DMS 273 (cell line): ENCODE data around the gene PODXL2.

Experiments used
- DNase-seq: peaks from one replicate; lab custom pipeline; 2025; ENCODE audit not compliant: unreplicated experiment; lab: John Stamatoyannopoulos, UW

The PODXL2 gene

DNA sequence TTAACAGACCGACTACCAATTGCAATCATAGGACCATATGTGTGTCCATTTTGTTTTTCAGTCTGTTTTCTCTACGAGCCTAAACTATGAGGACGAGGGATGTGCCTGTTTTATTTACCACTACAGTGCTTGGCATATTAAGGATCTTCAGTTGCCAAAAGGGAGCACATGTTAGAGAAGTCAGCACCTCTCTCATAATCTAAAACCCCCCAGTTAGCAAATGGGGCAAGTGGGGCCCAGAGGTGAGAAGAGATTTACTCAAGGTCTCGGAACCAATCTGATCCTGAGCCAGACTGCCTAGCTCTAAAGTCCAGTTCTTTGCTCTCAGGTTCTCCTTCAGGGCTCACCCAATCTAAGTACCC lies 578 bp upstream of the PODXL2 start:
- no peak for DNase-seq

GRCh38 chr3:127629467-127630403 lies 750 bp downstream of the PODXL2 start:
- DNase-seq: peak; percentile 68

- peak; percentile 86 for DNase-seq
These were observed 2.1 kb downstream of the PODXL2 start for GRCh38 chr3:127630811-127631714.

DNA sequence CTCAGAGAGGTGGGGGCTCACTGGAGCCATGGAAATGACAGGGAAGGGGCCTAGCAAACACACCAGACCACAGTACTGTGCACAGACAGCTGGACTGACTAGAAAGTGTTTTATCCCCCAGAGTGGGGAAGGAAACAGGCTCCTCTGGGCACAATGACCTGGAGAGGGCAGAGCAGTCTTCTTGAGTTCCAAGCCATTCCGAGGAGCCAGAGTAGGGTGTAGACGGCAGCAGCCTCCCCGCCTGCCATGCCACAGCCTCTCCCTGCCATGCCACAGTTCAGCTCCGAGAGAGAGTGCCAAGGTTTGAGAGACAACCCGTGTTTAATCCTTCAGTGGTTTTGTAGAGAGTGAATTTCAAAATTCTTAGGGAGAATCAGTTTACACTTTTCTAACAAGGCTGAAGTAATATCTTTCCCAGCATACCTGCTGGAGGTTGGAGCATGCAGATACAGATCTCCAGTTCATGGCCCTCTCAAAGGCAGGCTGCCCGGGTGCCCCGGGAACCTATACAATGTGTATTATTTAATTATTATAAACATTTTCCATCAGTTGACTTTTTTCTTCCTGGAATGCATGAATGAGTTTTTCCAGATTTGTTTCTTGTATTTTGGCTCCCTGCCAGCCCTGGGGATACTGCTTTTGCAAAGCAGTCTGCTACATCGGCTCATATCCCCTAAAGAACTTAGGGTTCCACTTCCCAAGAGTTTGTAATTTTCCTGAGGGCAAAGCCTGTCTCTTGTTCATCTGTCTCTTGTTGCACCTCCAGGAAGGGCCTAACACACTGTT lies 3.2 kb downstream of the PODXL2 start:
- DNase-seq: peak; percentile 60

DNA sequence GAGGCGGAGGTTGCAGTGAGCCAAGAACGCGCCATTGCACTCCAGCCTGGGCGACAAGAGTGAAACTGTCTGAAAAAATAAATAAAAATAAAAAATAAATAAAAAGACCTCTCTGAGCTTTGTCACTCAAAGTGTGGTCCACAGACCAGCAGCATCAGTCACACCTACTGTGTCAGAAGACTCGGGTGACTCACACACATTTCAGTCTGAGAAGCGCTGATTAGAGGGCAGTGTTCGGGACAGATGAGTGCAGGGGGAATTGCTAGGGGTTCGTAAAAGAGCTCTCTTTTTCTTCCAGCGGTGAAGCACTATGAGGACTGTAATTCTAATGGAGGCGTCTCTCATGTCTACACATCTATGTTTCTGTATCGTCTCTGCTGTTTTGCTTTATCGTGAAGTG lies 5.7 kb downstream of the PODXL2 start:
- no peak for DNase-seq

DNA sequence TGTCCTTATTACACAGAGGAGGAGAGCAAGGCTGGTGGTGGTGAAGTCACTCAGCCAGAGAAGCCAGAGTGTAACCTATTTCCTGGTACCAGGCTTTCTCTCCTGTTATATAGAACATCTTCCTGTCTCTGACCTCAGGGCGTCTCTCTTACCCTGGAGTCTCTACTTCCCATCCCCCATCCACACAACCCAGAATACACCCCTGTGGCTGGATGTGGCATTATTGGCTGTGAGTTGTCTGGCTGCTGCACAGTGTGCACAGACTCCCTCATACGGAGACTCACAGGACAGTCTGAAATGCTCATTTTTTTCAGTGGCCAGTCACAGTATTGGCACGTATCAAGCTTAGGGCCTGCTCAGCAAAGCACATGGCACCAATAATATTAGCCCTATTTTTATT lies 8.6 kb downstream of the PODXL2 start:
- no peak for DNase-seq

DNA sequence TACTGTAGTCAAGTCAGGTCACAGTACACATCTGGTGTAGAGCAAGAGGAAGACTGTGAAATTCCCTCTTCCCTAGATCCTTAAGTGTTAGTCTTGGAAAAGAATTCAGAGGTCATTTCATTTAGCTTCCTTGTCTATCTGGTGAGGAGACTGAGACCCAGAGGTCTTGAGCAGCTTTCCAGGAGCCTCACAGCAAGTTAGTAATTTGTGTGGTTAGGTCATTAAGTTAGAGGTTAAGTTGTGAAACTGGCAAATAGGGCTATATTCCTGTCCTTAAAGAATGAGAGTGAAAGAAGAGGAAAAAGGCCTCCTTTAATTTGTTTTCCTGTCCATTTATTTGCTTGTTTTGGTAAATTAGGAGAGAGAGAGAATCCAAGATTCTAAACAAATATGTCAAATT lies 9.0 kb downstream of the PODXL2 start:
- no peak for DNase-seq

- no peak for DNase-seq
These were observed 10.4 kb downstream of the PODXL2 start for GRCh38 chr3:127639173-127640041.

DNA sequence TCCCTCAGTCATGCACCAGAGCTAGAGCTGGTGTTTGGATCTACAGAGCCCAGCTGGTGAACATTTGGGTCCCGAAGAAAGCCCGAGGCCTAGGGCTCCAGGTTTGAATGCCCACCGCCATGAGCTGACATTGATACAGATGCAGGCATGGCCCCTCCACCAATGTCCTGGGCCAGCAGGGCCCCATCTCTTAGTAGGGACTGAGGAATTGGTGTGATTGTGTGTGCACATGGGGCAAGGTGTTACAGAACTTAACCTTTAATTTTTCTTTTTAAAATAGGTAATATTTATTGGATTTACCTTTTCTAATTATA lies 11.0 kb downstream of the PODXL2 start:
- DNase-seq: no peak

- DNase-seq: no peak
These were observed 15.8 kb downstream of the PODXL2 start for GRCh38 chr3:127644641-127645370.

- DNase-seq: no peak
These were observed 16.5 kb downstream of the PODXL2 start for GRCh38 chr3:127645371-127646015.

DNA sequence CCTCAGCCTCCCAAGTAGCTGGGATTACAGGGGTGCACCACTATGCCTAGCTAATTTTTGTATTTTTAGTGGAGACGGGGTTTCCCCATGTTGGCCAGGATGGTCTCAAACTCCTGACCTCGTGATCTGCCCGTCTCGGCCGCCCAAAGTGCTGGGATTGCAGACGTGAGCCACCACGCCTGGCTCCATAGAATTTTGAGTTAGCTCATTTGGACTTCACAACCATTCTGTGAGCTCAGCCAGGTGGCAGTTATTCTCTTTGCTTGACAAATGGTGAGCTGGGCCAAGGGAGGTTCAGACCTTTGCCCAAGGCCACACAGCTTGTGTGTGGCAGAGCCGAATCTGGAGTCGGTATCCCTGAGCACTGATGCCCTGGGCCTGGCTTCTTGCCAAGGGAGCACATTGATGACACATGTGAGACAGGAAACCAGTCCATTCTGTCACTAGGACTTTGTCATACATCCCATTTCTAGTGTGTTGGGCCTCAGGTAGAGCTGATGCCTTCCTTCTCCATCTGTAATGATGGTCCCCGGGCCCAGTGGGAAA lies 17.6 kb downstream of the PODXL2 start:
- DNase-seq: peak; percentile 27

DNA sequence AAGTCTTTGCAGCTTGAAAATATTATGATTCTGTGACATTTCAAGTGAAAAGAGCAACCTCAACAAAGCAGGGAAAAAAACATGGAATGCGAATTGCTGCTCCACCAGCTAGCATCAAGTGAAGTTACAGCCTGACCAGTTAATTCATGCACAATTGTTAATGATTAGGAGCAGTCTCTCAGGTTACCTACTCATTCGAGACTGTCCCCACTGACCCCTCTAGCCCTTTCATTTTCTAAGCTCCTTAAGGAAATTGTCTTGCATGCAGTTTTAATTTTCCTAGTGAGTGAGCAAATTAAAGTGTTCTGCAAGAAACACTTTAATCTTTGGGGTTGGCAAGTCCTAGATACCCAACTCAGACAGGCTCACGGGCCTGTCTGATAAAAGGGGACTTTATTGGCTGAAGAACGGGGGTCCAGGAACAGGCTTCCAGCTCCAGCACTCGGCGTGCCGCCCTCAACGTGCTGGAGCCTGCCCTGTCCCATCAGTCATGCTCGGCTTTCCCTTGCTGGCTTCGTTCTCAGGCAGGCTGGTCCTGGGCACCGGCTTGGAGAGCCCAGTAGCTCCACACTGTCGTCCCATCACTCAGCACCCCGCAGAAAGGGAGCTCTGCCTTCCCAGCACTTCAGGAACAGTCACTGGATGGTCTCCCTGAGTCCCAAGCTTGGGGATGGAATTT lies 18.3 kb downstream of the PODXL2 start:
- no peak for DNase-seq

DNA sequence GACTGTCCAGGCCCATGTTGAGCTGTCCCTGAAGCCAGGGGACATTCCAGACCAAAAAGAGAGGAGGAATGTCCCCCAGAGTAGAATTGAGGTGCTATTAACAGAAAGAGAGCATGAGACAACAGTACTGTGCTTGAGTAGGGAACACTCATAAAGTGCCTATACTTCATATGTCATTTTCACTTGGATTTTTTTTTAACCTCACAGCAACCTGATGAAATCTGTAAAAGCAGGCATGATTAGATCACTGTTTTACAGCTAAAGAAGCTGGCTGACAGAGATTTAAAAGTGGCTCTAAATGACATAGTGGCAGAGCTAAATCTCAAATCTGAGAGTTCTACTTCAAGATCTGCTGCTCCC lies 18.8 kb downstream of the PODXL2 start:
- no peak for DNase-seq

DNA sequence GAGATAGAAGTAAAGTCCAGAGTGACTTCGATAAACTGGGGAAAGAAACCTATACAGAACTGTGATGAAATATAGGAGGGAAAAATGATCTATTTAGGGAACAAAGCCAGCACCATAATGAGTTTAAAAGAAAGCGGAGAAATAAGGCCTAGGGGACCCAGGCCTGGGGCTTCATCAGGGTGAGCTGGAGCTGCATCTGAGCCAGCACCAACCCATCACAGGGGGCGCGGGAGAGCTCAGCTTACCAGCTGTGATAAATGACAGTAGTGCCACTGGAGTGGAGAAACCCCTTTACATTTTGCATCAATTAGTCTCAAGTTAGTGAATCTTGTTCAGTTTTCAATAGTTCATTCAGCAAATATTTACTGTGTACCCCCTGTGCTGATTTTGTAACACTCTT lies 21.3 kb downstream of the PODXL2 start:
- no peak for DNase-seq

DNA sequence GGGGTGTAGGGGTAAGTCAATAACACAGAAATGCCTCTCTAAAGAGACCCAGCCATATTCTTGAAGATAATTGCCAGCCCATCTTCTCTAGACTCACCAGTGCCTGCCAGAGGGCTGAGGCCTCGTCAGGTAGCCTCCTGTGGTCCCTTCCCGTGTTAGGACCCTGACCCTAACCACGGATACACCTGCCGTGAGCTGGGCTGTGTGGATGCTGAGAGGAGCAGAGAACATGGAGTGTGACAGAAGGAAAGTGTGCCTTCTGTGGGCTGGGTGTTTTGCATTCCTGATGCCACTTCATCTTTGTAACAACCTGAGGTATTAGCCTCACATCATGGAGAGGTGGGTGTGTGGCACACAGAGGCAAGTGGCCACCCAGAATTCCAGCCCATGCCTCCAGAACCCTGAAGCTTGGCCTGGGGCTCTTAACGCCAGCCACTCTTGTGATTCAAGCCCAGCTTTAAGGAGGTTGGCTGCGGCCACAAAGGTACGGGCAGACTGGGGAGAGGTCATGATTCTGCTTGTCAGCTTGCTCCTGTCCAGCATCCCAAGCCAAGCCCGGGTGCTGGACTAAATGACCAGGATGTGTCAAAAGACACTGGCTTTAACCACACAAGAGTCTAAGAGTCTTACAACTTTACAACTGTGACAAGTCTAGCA lies 22.7 kb downstream of the PODXL2 start:
- no peak for DNase-seq

DNA sequence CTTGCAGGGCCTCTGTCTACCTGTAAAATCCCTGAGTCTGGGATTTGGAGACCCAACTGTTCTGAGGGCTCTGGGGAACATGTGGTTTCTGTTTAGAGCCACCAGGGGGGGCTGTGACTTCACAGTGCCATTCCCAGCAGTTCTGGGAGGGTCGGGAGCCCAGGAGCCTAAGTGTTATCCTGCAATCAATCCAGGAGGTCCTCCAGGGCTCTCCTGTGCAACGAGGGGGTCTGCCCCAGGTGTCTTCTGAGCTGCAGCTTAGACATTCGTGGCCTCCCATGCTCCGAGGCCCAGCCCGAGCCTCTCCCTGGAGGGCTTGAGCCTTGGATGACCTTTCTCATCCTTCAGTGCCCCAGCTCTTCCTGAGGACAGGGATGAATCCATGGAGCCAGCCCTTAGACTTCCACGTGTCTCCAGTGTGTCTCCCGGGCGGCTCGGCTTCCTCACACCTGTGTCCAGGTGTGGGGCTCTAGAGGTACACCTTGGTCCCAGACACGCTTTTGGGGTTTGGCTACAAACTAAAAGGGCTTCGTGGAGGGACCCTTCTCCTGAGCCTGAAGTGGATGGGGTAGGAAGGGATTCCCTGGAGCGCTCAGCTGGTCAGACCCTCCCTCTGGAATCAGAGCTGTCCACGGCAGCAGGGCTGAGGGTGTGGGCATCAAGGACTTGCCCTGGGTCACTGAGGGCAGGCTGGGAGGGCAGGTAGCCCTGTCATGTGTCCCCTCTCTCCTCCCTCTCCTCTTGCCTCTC lies 23.4 kb downstream of the PODXL2 start:
- peak; percentile 86 for DNase-seq
